SK-N-SH treated with all-trans-retinoic acid at 6 μM for 48 hours (cell line): ENCODE measurements around the gene COX20.

Experiments
- ATAC-seq: fragments of 200-7000 bp; cut with Tn5 transposase; 3 replicates; pipeline ENCODE4 v1.9.1; 2020; ENCODE audit warnings: mild to moderate bottlenecking, moderate library complexity
- ARNTL ChIP-seq: fragments of 450-650 bp; formaldehyde crosslinking; IDR thresholded peaks from 2 replicates; pipeline ENCODE4 v1.5.0; 2020; ENCODE audit warnings: low read depth, mild to moderate bottlenecking, moderate library complexity, borderline replicate concordance
- BACH2 ChIP-seq: fragments of 250-450 bp; sonication (Bioruptor Pico); IDR thresholded peaks from 2 replicates; pipeline ENCODE4 v1.9.0; 2021; ENCODE audit warnings: mild to moderate bottlenecking, borderline replicate concordance
- CREB5 ChIP-seq: fragments of 250-450 bp; sonication (Bioruptor Pico); IDR thresholded peaks from 2 replicates; pipeline ENCODE4 v1.5.1; 2020; ENCODE audit warnings: low read depth, mild to moderate bottlenecking, moderate library complexity
- ESRRG ChIP-seq: fragments of 250-450 bp; sonication (Bioruptor Pico); IDR thresholded peaks from 2 replicates; pipeline ENCODE4 v1.6.1; 2021; ENCODE audit warnings: mild to moderate bottlenecking
- GLIS3 ChIP-seq: fragments of 250-450 bp; sonication (Bioruptor Pico); IDR thresholded peaks from 2 replicates; pipeline ENCODE4 v1.5.0; 2020; ENCODE audit warnings: mild to moderate bottlenecking, moderate library complexity
- ISL1 ChIP-seq: fragments of 250-450 bp; sonication (Bioruptor Pico); IDR thresholded peaks from 2 replicates; pipeline ENCODE4 v2.1.2; 2022; ENCODE audit warnings: mild to moderate bottlenecking, moderate library complexity
- OSR1 ChIP-seq: fragments of 250-450 bp; sonication (Bioruptor Pico); IDR thresholded peaks from 2 replicates; pipeline ENCODE4 v1.8.0; 2022; ENCODE audit warnings: moderate library complexity, mild to moderate bottlenecking, inconsistent platforms
- PATZ1 ChIP-seq: fragments of 250-450 bp; sonication (Bioruptor Pico); IDR thresholded peaks from 2 replicates; pipeline ENCODE4 v1.8.0; 2020; ENCODE audit warnings: mild to moderate bottlenecking, moderate library complexity, borderline replicate concordance
- PPARA ChIP-seq: fragments of 250-450 bp; sonication (Bioruptor Pico); IDR thresholded peaks from 2 replicates; pipeline ENCODE4 v1.5.0; 2020; ENCODE audit warnings: mild to moderate bottlenecking, borderline replicate concordance
- RARB ChIP-seq: fragments of 250-450 bp; sonication (Bioruptor Pico); IDR thresholded peaks from 2 replicates; pipeline ENCODE4 v1.8.0; 2021; ENCODE audit warnings: mild to moderate bottlenecking, moderate library complexity
- TCF4 ChIP-seq: fragments of 250-450 bp; sonication (Bioruptor Pico); IDR thresholded peaks from 2 replicates; pipeline ENCODE4 v1.8.0; 2021; ENCODE audit warnings: mild to moderate bottlenecking, moderate library complexity, borderline replicate concordance
- TOX ChIP-seq: fragments of 250-450 bp; sonication (Bioruptor Pico); IDR thresholded peaks from 2 replicates; pipeline ENCODE4 v1.8.0; 2021; ENCODE audit warnings: mild to moderate bottlenecking, moderate library complexity, borderline replicate concordance
- TSHZ2 ChIP-seq: fragments of 250-450 bp; sonication (Bioruptor Pico); IDR thresholded peaks from 2 replicates; pipeline ENCODE4 v1.5.0; 2020; ENCODE audit warnings: mild to moderate bottlenecking, moderate library complexity
- ZC3H10 ChIP-seq: fragments of 250-450 bp; sonication (Bioruptor Pico); IDR thresholded peaks from 2 replicates; pipeline ENCODE4 v1.5.1; 2021; ENCODE audit warnings: mild to moderate bottlenecking, moderate library complexity
- ZFP3 ChIP-seq: fragments of 250-450 bp; sonication (Bioruptor Pico); IDR thresholded peaks from 2 replicates; pipeline ENCODE4 v1.5.0; 2020; ENCODE audit warnings: mild to moderate bottlenecking, moderate library complexity
- ZFP30 ChIP-seq: fragments of 450-650 bp; formaldehyde crosslinking; IDR thresholded peaks from 2 replicates; pipeline ENCODE4 v1.5.0; 2022; ENCODE audit warnings: mild to moderate bottlenecking, moderate library complexity
- ZNF70 ChIP-seq: fragments of 450-650 bp; formaldehyde crosslinking; IDR thresholded peaks from 2 replicates; pipeline ENCODE4 v1.5.0; 2020; ENCODE audit warnings: mild to moderate bottlenecking, moderate library complexity
- ZNF8 ChIP-seq: fragments of 450-650 bp; formaldehyde crosslinking; IDR thresholded peaks from 2 replicates; pipeline ENCODE4 v1.5.0; 2020; ENCODE audit warnings: mild to moderate bottlenecking, moderate library complexity
- TF ChIP-seq, protein P1 (sequence below): fragments of 250-450 bp; sonication (Bioruptor Pico); IDR thresholded peaks from 2 replicates; pipeline ENCODE4 v1.8.0; 2021; ENCODE audit warnings: low read depth, mild to moderate bottlenecking, moderate library complexity, borderline replicate concordance

Gene COX20

GRCh38 chr1:244868484-244869363 lies 33.3 kb downstream of the COX20 start:
- TF ChIP-seq, protein P1, sequence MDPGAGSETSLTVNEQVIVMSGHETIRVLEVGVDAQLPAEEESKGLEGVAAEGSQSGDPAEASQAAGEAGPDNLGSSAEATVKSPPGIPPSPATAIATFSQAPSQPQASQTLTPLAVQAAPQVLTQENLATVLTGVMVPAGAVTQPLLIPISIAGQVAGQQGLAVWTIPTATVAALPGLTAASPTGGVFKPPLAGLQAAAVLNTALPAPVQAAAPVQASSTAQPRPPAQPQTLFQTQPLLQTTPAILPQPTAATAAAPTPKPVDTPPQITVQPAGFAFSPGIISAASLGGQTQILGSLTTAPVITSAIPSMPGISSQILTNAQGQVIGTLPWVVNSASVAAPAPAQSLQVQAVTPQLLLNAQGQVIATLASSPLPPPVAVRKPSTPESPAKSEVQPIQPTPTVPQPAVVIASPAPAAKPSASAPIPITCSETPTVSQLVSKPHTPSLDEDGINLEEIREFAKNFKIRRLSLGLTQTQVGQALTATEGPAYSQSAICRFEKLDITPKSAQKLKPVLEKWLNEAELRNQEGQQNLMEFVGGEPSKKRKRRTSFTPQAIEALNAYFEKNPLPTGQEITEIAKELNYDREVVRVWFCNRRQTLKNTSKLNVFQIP (CRISPR knock-in tag), result no peak
- no peak for TF ChIP-seq CREB5 (CRISPR knock-in tag)
- no peak for TF ChIP-seq ZFP3 (CRISPR knock-in tag)
- no peak for TF ChIP-seq BACH2 (CRISPR knock-in tag)
- TF ChIP-seq PPARA, result no peak
- no peak for TF ChIP-seq TOX (CRISPR knock-in tag)
- TF ChIP-seq TCF4 (CRISPR knock-in tag), result no peak
- TF ChIP-seq ZNF70 (CRISPR knock-in tag), result no peak
- TF ChIP-seq TSHZ2 (CRISPR knock-in tag), result no peak
- TF ChIP-seq ZNF8 (CRISPR knock-in tag), result no peak
- TF ChIP-seq ISL1 (CRISPR knock-in tag), result no peak
- TF ChIP-seq GLIS3 (CRISPR knock-in tag), result no peak
- TF ChIP-seq RARB (CRISPR knock-in tag), result no peak
- no peak for TF ChIP-seq ESRRG (CRISPR knock-in tag)
- TF ChIP-seq ZC3H10 (CRISPR knock-in tag), result no peak
- no peak for ATAC-seq

- no peak for TF ChIP-seq PPARA
- no peak for TF ChIP-seq CREB5 (CRISPR knock-in tag)
- no peak for TF ChIP-seq ISL1 (CRISPR knock-in tag)
- no peak for TF ChIP-seq PATZ1 (CRISPR knock-in tag)
- ATAC-seq, result no peak
These were observed 33.9 kb downstream of the COX20 start for GRCh38 chr1:244869364-244869827.

- TF ChIP-seq ZNF70 (CRISPR knock-in tag) (no peak), TSHZ2 (CRISPR knock-in tag) (no peak), ARNTL (CRISPR knock-in tag) (no peak), OSR1 (CRISPR knock-in tag) (no peak), ESRRG (CRISPR knock-in tag) (no peak), TCF4 (CRISPR knock-in tag) (no peak), ZC3H10 (CRISPR knock-in tag) (no peak), ZFP3 (CRISPR knock-in tag) (no peak), RARB (CRISPR knock-in tag) (no peak), CREB5 (CRISPR knock-in tag) (no peak), PPARA (no peak), ISL1 (CRISPR knock-in tag) (no peak), TOX (CRISPR knock-in tag) (no peak), ZFP30 (CRISPR knock-in tag) (no peak)
- TF ChIP-seq, protein P1 (CRISPR knock-in tag), result no peak
- ATAC-seq, result no peak
These were observed 34.5 kb downstream of the COX20 start for GRCh38 chr1:244869950-244870349.
